GM18517 (cell line): ENCODE results near the gene ADAMTS15.

ENCODE experiments used
- ATAC-seq: cut with Tn5 transposase; IDR thresholded peaks from one replicate; pipeline ENCODE4 v1.9.1; 2021; ENCODE audit warnings: mild to moderate bottlenecking, moderate library complexity; ENCODE audit not compliant: unreplicated experiment

Gene ADAMTS15

GRCh38 chr11:130510407-130511006 is 62.1 kb downstream of the ADAMTS15 start:
- no peak for ATAC-seq

DNA sequence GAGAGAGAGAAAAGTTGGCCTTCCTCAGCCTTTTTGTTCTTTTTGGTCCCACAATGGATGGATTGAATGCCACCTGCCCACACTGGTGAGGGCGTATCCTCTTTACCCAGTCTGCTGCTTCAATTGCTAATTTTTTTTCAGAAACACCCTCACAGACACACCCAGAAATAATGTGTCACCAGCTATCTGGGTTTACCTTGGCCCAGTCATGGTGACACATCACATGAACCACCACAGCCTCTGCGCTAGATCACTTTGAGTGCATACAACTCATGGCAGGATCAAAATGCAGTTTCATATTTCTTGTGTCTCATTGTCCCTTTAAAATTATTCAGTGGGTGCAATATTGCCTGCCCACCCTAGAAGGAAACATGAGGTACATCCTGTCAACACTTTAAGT is 63.3 kb downstream of the ADAMTS15 start:
- no peak for ATAC-seq

DNA sequence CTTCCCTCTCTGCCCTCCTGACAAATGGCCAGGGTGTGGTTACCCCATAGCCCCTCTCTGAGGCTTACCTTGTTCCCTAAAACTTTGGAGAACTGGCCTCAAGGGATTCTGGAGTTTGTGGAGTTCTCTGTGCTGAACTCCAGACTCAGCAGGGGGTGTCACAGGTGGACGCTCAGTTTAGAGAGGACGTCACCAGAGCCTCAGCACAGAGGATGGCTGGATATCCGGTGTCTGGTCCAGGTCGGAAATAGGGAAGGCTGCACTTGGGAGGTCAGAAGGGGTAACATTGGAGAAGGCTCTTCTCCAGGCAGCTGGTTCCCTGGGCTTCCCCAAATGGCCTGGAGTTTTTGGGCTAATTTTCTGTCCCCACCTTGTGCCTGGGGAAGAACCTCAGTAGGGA is 64.2 kb downstream of the ADAMTS15 start:
- no peak for ATAC-seq

- ATAC-seq: no peak
These were observed 64.7 kb downstream of the ADAMTS15 start for GRCh38 chr11:130513132-130513531.

DNA sequence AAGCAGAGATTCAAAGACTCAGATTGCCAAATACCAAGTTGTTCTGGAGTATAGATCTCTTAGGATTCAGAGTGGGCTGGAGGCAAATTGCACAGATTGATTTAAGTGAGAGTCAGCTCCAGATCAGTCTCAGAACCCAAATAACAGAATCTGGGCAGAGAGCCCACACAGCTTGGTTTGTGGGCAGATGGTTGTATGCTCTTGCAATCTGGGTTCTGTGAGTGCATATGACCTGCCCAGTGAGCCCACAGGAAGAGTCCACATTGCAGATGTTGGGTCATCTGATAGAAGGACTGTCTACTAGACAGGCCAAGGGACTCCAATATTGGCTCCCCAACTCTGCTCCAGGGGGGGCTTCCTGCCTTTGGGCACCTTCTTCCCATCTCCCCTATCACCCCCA is 65.9 kb downstream of the ADAMTS15 start:
- no peak for ATAC-seq

DNA sequence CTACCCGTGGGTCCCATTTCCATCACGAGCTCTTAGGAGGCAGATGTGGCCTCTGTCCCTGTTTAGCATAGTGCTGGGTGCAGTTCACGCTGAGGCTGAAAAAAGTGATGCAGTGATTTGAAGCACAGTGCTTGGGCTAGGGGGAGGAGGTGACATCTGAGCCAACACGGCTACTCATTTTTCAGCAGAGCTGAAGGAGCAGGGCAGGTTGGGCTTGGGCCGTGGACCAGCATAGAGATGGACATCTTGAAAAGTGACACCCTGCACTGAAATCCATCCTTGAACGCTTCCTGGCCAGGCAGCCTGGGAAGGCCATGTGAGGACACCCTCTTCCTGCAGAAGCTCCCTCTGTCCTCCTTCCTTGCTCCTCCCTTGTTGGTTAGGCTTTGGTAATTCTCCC is 66.4 kb downstream of the ADAMTS15 start:
- ATAC-seq: no peak

- ATAC-seq: no peak
These were observed 67.5 kb downstream of the ADAMTS15 start for GRCh38 chr11:130515829-130516553.

GRCh38 chr11:130516554-130517505 is 68.4 kb downstream of the ADAMTS15 start:
- ATAC-seq: no peak

DNA sequence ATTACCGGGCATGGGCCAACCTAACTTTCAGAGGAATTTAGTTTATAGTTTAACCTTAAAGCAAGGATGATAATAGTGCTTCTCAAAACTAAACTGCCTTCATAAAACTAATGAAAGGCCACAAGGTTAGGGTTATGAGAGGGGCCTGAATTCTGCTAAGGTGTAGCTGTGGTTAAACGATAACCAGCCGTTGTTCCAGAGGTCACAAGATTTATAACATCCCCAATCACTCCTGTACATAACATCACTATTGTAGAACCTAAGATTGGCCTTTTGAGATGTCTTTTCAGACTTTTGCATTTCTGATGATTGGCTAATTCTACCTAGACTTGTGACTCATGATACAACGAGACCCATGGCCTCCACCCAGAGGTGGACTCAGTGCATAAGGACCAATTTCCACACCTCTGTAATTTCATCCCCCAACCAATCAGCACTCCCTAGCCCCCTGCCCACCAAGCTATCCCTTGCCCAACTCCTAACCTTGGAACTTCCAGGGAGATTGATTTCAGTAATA is 69.8 kb downstream of the ADAMTS15 start:
- no peak for ATAC-seq

DNA sequence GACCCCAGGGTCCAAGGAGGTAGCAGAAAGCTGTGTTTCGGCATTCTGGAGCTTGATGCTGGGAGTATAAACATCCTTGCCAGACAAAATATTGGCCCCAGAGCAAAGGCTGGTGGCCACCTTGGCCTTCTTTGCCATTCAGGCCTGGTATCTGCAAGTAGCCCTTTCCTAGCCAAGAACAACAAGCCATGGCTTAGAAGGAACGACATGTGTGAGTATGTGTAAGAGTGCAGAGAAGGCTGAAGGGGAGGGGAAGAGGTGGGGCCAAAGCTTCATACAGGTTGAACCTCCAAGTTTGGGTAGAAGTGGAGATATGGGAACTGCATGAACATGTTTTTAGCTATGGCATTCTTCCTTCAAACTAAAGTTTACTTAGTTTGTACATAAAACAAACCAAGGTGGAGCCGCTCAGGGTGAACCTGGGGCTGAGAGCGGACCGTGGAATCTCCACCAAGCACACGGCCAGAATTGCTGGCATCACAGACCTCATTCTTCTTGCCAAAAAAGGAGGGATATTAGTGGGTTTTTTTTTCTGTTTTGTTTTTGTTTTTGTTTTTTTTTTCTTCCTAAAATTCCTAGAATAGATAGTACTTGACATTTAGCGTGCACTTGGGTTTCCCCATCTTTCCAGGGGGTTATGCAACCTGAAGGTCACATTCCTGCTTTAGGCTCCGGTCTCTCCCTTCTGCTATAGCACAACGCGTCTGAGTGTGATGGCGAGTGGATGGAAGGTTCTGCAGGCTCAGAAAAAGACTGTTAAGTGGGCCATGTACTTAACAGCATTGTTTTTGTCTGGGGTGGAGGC is 70.9 kb downstream of the ADAMTS15 start:
- ATAC-seq: no peak

- ATAC-seq: no peak
These were observed 71.8 kb downstream of the ADAMTS15 start for GRCh38 chr11:130520271-130520671.

DNA sequence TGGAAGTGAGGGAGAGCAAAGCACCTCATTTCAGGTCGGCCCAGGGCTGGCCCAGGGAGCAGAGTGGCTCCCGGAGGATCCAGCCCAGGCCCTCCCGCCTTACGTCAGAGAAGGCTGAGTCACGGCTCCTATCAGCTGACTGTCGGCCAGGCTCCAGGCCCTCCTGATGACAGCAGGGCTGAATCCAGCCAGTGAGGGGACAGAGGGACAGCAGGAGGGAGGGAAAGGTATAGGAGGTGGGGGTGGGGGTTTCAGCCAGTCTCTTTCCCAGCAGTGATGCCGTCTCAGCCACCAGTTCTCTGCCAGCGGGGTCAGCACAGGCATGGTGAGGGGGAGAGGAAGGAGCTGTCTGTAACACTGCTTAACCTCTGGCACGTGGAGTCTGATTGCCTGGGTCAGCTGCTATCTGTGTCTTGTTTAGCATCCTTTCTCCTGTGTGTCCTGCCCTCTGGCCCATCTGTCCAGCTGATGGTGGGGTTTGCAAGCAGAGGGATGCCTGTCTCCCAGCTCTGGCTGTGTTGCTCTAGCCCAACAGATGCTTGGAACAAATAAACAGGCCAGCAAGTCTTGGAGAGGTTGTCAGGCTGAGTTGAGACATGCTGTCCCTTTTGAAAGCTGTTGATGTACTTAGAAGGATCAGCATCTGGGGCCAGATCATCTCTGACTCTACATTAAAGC is 74.0 kb downstream of the ADAMTS15 start:
- ATAC-seq: no peak

DNA sequence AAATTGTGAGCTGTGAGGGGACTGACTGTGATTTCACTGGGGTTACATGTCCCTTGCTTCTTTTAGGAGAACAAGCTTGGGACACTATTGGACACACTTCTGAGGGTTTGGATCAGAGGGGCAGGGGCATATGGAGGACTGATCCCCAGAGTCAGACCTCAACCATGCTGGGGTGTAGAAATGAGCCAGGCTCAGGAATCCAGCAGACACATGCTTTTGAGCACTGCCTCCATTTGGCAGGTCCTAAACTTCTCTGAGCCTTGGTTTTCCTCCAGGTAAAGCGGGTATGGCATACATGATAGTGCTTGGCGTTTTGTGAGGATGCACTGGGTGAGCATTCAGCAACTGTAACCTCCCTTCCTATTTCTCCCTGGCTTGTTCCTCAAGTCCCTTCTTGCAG is 74.7 kb downstream of the ADAMTS15 start:
- ATAC-seq: no peak

DNA sequence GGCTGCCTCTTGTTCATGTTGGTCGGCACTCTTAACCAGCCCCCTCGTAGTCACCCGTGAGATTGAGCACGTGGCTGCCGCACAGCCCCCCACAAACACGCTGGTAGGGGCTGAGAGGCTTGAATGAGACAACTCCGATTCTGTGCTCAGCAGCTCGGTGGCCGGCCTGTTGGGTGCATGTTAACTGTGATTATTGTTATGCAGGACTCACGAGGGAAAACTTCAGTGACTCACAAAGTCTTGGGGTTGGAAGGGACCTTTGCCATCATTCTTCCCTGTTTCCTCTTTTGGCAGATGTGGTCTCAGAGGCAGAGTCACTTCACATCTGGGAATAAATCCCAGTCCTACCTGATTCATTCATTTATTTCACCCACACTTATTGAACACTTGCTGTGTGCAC is 75.2 kb downstream of the ADAMTS15 start:
- no peak for ATAC-seq

- no peak for ATAC-seq
These were observed 75.8 kb downstream of the ADAMTS15 start for GRCh38 chr11:130524132-130524790.

DNA sequence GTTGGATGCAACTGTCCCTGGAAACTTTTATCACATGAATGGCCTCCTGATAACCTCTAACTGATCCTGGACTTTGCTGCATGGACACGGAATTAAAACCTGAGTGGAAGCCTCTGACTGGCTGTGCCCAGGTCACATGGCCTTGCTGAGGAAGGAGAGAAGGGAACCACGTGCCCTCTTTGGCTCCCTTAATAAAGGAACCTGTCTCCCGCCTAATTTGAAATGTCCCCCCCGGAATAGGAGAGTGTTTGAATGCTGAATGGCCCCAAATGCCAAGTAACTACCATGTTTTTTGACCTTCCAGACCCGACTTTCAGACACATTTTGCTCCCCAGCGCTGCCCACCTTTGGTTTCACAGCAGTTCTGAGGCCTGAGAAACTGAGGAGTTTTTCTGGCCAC is 76.9 kb downstream of the ADAMTS15 start:
- ATAC-seq: no peak
